Measurements from ENCODE around the gene RBMY1J.
"Not testable (repeated sequence)": the region's sequence is repeated elsewhere in the genome, so short reads cannot be mapped to it uniquely, and the experiment has no call there.

RBMY1J gene

GRCh38 chrY:22403110-22403509, at the start of gene RBMY1J:
Gene RBMY1J, plus strand, starts transcription at chrY:22403410. Its CDS starts 2,038 bp downstream, at chrY:22405448.
- DNase-seq (ENCODE audit: low read depth), result not testable (repeated sequence)

- no peak for DNase-seq (ENCODE audit: low read depth)
These were observed 35.8 kb upstream of the RBMY1J start for GRCh38 chrY:22367416-22367815.

- DNase-seq (ENCODE audit: low read depth), result no peak
These were observed 32.6 kb upstream of the RBMY1J start for GRCh38 chrY:22370623-22371022.

GRCh38 chrY:22373494-22373893, 29.7 kb upstream of the RBMY1J start:
- DNase-seq (ENCODE audit: low read depth), result no peak

- DNase-seq (ENCODE audit: low read depth), result not testable (repeated sequence)
These were observed 41.6 kb downstream of the RBMY1J start for GRCh38 chrY:22444718-22445396.

GRCh38 chrY:22455522-22455921, 52.3 kb downstream of the RBMY1J start:
- not testable (repeated sequence) for DNase-seq (ENCODE audit: low read depth)

GRCh38 chrY:22461962-22462361, 58.8 kb downstream of the RBMY1J start:
- not testable (repeated sequence) for DNase-seq (ENCODE audit: low read depth)

All from CMK (cell line).